Uterus (tissue), 2 donors: ENCODE results near the gene C1QC.

Source experiments
- CTCF ChIP-seq, 4 experiments: fragments of 200-600 bp in 2 of 4; fragments of 450-650 bp in 2 of 4; sonication (generic) in 2 of 4; IDR thresholded peaks; one replicate each; pipeline ENCODE4 v1.5.1; 2016 to 2019; ENCODE audit warnings: antibody characterized with exemption in 4 of 4, mild to moderate bottlenecking in 2 of 4, moderate library complexity in 1 of 4
- POLR2A ChIP-seq, 2 donors: fragments of 450-650 bp; IDR thresholded peaks; one replicate each; pipeline ENCODE4 v1.6.1; 2016; ENCODE audit warnings: antibody characterized with exemption in 2 of 2, mild to moderate bottlenecking in 1 of 2, moderate library complexity in 1 of 2

GRCh38 chr1:22643381-22643780 lies at the start of gene C1QC:
- no peak for TF ChIP-seq CTCF (IDR thresholded peaks at IDR 0.05)
- TF ChIP-seq POLR2A (IDR thresholded peaks at IDR 0.05) = no peak
